Osteoblast (primary cell): ENCODE data around the gene FKBP6. TPM values are rescaled to one million over a fixed set of nuclear protein-coding genes. Genes with fewer than 3 reads are reported as not detected.

Experiments used
- DNase-seq: peaks from one replicate; pipeline ENCODE4 v3.0.0; 2011; ENCODE audit warnings: low spot score, mixed read lengths; ENCODE audit not compliant: insufficient read length; ENCODE audit errors: missing footprints
- H2AFZ ChIP-seq: 2 replicates; pipeline ENCODE4 v1.6.0; 2011; ENCODE audit warnings: mild to moderate bottlenecking, low read length
- H3K27ac ChIP-seq: 2 replicates; pipeline ENCODE4 v1.5.1; 2011; ENCODE audit warnings: mild to moderate bottlenecking, low read depth, low read length, moderate library complexity
- H3K27me3 ChIP-seq: 2 replicates; pipeline ENCODE4 v1.6.0; 2012; ENCODE audit warnings: mild to moderate bottlenecking, control low read depth, inconsistent platforms, low read length, moderate library complexity; ENCODE audit not compliant: insufficient read depth
- H3K36me3 ChIP-seq: 2 replicates; pipeline ENCODE4 v1.5.1; 2011; ENCODE audit warnings: mild to moderate bottlenecking, low read length, control low read depth, moderate library complexity; ENCODE audit not compliant: insufficient read depth
- H3K4me1 ChIP-seq: 2 replicates; pipeline ENCODE4 v1.5.1; 2011; ENCODE audit warnings: mild to moderate bottlenecking, low read length, control low read depth, moderate library complexity; ENCODE audit not compliant: insufficient read depth
- H3K4me2 ChIP-seq: 2 replicates; pipeline ENCODE4 v1.6.0; 2011; ENCODE audit warnings: mild to moderate bottlenecking, low read length; ENCODE audit not compliant: insufficient read depth
- H3K4me3 ChIP-seq: fragments of 200-600 bp; sonication (generic); 3 replicates; pipeline ENCODE4 v1.5.1; 2012; ENCODE audit warnings: mild to moderate bottlenecking, low read length, inconsistent platforms; ENCODE audit not compliant: insufficient read depth
- H3K79me2 ChIP-seq: 2 replicates; pipeline ENCODE4 v1.6.0; 2012; ENCODE audit warnings: mild to moderate bottlenecking, low read length, control low read depth, inconsistent platforms; ENCODE audit not compliant: insufficient read depth
- H3K9me3 ChIP-seq: 2 replicates; pipeline ENCODE4 v1.5.1; 2011; ENCODE audit warnings: low read depth, low read length, control low read depth
- H4K20me1 ChIP-seq: 2 replicates; pipeline ENCODE4 v1.6.0; 2012; ENCODE audit warnings: mild to moderate bottlenecking, low read length, control low read depth; ENCODE audit not compliant: insufficient read depth
- total RNA-seq: library from RNA; depleted of rRNA; stranded (reverse); fragments of >200 nt; gene quantifications from 2 replicates; pipeline ENCODE4 v1.2.3, GENCODE V29; 2012
- TF ChIP-seq, protein P1 (sequence below): IDR thresholded peaks from 2 replicates; pipeline ENCODE4 v1.5.1; 2011; ENCODE audit warnings: mild to moderate bottlenecking, low read depth, low read length, moderate library complexity; ENCODE audit errors: extremely low read depth

The FKBP6 gene
- total RNA-seq, 1 donor: not detected

DNA sequence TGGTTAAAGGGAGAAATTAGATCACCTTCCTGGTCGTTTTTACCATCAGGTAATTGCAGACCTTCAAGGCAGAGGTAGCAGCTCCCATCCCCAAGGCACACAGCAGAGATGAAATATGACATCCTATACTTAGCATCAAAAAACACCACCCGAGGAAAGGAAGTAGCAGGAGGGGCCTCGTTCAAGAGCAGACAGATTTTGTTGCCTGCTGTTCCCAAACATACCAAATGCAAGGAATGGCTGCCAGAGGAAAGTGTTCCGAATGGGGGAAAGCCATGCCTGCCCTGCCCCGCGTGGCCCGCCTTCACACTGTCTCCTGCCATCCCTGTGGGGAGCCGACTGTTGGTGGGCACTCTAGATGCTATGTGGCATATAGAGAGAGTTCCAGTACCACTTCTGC, 18.0 kb downstream of the FKBP6 start:
- Histone ChIP-seq H3K4me1 (peaks cover 12% of the 10 kb centered on the region), H3K27me3 (peaks cover 4% of the 10 kb centered on the region), H2AFZ (no peak overlapping the region), H3K36me3 (no peaks in the 10 kb centered on the region), H3K27ac (no peak overlapping the region), H3K79me2 (no peaks in the 10 kb centered on the region), H3K4me2 (no peak overlapping the region), H3K9me3 (no peaks in the 10 kb centered on the region), H3K4me3 (no peak overlapping the region), H4K20me1 (no peaks in the 10 kb centered on the region)
- TF ChIP-seq, protein P1, sequence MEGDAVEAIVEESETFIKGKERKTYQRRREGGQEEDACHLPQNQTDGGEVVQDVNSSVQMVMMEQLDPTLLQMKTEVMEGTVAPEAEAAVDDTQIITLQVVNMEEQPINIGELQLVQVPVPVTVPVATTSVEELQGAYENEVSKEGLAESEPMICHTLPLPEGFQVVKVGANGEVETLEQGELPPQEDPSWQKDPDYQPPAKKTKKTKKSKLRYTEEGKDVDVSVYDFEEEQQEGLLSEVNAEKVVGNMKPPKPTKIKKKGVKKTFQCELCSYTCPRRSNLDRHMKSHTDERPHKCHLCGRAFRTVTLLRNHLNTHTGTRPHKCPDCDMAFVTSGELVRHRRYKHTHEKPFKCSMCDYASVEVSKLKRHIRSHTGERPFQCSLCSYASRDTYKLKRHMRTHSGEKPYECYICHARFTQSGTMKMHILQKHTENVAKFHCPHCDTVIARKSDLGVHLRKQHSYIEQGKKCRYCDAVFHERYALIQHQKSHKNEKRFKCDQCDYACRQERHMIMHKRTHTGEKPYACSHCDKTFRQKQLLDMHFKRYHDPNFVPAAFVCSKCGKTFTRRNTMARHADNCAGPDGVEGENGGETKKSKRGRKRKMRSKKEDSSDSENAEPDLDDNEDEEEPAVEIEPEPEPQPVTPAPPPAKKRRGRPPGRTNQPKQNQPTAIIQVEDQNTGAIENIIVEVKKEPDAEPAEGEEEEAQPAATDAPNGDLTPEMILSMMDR: no peak
- DNase-seq: no peak

GRCh38 chr7:73349763-73350162, 21.8 kb downstream of the FKBP6 start:
- H3K79me2 ChIP-seq: no peaks in the 10 kb centered on the region
- H3K27ac ChIP-seq: no peak overlapping the region
- H4K20me1 ChIP-seq: no peaks in the 10 kb centered on the region
- no peak overlapping the region for H2AFZ ChIP-seq
- TF ChIP-seq, protein P1: no peak
- DNase-seq: peak; percentile 25
- no peak overlapping the region for H3K4me2 ChIP-seq
- no peaks in the 10 kb centered on the region for H3K36me3 ChIP-seq
- H3K4me1 ChIP-seq: no peaks in the 10 kb centered on the region
- no peak overlapping the region for H3K4me3 ChIP-seq
- no peaks in the 10 kb centered on the region for H3K9me3 ChIP-seq
- H3K27me3 ChIP-seq: peaks cover 4% of the 10 kb centered on the region

GRCh38 chr7:73350306-73351068, 22.5 kb downstream of the FKBP6 start:
- H3K4me3 ChIP-seq: no peak overlapping the region
- H3K9me3 ChIP-seq: no peaks in the 10 kb centered on the region
- peak; percentile 78 for DNase-seq
- H3K4me1 ChIP-seq: no peaks in the 10 kb centered on the region
- H3K4me2 ChIP-seq: no peak overlapping the region
- TF ChIP-seq, protein P1: no peak
- H3K36me3 ChIP-seq: no peaks in the 10 kb centered on the region
- no peak overlapping the region for H3K27ac ChIP-seq
- no peaks in the 10 kb centered on the region for H3K79me2 ChIP-seq
- H3K27me3 ChIP-seq: peaks cover 4% of the 10 kb centered on the region
- no peak overlapping the region for H2AFZ ChIP-seq
- no peaks in the 10 kb centered on the region for H4K20me1 ChIP-seq

GRCh38 chr7:73351447-73352167, 23.6 kb downstream of the FKBP6 start:
- peak; percentile 31 for DNase-seq
- Histone ChIP-seq H3K79me2 (no peaks in the 10 kb centered on the region), H3K36me3 (no peaks in the 10 kb centered on the region), H3K4me3 (no peak overlapping the region), H3K27ac (no peak overlapping the region), H4K20me1 (no peaks in the 10 kb centered on the region), H2AFZ (no peak overlapping the region), H3K4me1 (no peaks in the 10 kb centered on the region), H3K4me2 (no peak overlapping the region), H3K9me3 (no peaks in the 10 kb centered on the region), H3K27me3 (peaks cover 4% of the 10 kb centered on the region)
- TF ChIP-seq, protein P1: no peak
